GM18951 (cell line): Measurements from ENCODE around the gene CLTRN.
"Not testable (repeated sequence)": the region's sequence is repeated elsewhere in the genome, so short reads cannot be mapped to it uniquely, and the experiment has no call there.

Experiments used
- POLR2A ChIP-seq: IDR thresholded peaks from 4 replicates; pipeline ENCODE4 v1.6.1; 2011; ENCODE audit warnings: mild to moderate bottlenecking; ENCODE audit not compliant: insufficient read length, insufficient read depth; ENCODE audit errors: extremely low read depth
- in situ Hi-C: fragments of 300-500 bp; cut with MboI; formaldehyde crosslinking; loops from one replicate; pipeline ENCODE4 v1.12.0; 2022; ENCODE audit warnings: low sequenced_read_pairs, mixed read lengths, inconsistent platforms; ENCODE audit not compliant: unreplicated experiment

Gene CLTRN

DNA sequence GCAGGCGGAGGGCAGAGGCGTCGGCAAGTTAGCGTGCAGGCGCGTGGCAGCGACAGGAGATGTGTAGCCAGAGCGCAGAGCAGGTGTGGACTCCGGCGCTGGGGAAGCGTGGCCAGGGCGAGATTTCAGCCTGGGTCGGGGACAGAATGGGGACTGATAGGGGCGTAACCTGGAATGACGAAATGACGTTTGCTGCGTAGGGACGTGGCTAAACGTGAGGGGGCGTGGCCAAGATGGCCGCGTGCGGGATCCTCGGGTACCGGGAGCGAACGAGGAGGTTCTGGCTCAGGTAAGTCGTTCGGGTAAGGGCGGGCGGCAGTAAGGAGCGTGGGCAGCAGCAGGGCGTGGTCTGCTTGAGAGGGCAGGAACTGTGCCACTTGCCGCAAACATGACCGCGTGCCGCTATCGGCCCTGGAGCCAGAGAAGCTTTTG, 10.9 kb upstream of the CLTRN start:
- in situ Hi-C loops, result no loop called here
- peak; percentile 62 for TF ChIP-seq POLR2A

DNA sequence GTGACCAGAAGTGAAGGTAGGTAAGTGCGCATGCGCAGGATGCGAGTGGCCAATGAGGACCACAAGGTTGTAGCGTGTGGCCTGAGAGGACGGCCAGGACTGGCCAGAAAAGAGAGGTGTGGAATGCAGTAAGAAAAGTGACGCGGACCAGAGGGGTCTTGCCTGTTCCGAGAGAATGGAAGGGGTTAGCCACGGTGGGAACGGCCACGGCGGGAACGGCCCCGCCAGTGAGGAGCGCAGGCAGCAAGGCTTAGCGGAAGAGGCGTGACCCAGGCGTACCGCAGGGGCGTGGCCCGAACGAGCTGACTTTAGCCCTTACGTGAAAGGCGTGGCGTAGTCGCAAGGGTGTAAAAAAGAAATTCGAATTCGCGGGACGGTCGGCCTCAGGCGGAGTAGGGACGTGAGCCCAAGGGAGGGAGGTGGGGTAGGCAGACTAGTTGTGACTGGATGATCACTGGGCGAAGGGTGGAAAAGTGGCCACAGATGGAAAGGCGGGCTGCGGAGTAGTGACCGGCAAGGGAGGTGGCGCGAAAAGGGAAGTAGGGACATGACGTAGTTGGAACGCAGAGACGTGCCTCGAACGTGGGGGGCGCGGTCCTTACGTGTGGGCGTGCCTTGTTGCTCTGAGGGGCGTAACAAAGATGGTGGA, 10.4 kb upstream of the CLTRN start:
- TF ChIP-seq POLR2A, result peak; percentile 77
- in situ Hi-C loops, result no loop called here

DNA sequence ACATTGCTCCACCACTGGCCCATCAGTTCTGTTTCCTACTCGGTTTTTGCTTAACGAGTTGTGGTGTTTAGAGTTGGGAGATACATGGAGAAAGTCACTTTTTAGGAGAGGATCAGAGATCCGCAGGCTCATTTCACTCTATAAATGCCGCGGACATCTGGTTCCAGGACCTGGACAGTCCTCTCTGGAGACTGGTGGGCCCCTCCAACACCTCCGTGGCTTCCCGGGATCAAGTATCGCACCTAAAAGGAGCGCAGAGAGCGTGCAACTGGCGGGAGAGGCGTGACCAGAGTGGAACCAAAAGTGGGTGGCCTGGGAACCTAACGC, 9.9 kb upstream of the CLTRN start:
- TF ChIP-seq POLR2A, result no peak
- in situ Hi-C loops, result no loop called here

DNA sequence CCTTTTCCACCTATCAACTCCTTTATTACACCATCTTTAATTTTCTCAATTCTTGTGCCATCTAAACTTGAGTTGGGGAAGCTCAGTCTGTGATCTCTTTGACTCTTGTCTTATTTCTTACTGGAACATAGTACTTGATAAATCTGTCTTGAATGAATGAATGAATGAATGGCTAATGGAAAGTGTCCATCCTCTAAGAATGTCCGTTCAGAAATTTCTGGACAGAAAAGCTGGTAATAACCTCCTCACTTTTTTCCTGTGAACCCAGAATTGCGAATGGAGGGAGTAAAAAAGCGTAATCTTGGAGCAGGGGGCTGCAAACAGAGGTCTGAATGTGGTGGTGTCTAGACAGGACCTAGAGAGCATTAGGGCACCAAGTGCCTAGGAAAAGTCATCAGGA, 9.4 kb upstream of the CLTRN start:
- TF ChIP-seq POLR2A, result no peak
- in situ Hi-C loops, result no loop called here

DNA sequence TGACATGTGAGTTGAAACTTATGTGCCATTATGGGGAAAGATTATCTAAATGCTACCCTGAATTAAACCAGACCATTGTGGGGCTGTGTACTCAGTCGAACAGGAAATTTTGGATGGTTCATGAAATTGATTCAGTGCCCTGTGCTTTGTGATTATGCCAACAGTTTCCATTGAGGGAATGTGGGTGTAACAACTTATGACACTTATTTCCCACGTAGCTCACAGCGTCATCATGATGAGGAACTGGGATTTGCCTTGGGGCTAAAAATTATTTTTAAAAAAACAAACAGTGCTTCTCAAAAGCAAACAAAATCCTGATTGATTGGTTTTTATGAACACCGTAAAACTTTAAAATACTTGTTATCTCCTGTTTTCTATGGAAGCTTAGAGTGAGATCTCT, 8.3 kb upstream of the CLTRN start:
- in situ Hi-C loops, result no loop called here

DNA sequence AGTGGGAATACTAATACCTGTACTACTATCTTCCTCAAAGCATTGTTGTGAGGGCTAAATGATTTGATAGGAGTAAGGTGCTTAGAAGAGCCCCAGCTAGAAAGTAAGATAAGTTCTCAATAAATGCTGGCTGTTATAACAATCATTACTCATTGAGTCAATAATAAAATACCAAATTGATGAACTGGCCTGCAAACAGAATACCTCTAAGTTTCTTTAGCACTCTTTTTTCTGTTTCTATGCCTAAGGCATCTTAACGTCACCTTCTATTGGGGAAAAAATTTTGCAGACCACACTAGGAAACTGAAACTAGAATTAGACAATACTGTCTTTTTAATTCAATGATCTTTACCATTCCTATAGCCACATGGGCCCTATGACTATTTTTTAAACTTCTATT, 1.2 kb downstream of the CLTRN start:
- in situ Hi-C loops, result no loop called here
- TF ChIP-seq POLR2A, result no peak

More for the DNA sequence above, 8.3 kb upstream of the CLTRN start:
- no peak for TF ChIP-seq POLR2A

DNA sequence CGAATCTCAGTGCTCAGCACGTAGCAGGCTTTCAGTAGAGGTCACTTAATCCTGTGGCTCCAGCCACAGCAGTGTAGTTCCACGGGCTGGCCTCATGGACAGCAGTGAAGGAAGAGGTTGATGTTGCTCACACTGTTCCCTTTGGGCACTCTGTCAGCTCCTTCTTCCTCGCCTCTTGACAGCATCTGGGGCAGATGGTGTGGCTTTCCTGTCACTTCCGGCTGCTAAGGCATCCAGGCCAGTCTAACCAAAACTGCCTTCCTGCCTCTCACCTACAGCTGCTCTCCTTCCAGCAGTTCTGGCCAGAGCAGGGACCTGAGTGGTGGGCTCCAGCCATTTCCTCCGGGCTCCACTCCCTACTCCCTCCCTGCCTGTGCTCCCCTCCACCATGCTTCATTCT, 9.8 kb downstream of the CLTRN start:
- in situ Hi-C loops, result not testable (repeated sequence)

DNA sequence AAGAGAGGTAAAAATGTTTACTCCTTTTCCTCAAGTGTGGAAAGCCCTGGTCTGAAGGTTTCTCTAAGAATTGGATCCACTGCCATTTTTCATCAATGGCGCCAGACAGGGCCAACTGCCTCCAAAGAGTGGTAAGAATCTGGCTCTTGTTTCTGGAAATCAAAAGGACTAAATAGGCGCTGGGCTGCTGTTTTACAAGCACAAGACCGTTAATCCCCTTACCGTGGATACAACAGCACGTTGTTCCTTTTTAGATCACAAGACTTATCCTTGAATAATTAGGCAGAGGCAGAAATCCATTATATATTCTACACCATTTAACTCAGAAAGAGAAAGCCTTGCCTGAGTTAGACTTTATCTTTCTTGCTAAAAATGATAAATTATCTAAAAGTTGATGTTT, 10.6 kb downstream of the CLTRN start:
- TF ChIP-seq POLR2A, result no peak
- in situ Hi-C loops, result no loop called here

DNA sequence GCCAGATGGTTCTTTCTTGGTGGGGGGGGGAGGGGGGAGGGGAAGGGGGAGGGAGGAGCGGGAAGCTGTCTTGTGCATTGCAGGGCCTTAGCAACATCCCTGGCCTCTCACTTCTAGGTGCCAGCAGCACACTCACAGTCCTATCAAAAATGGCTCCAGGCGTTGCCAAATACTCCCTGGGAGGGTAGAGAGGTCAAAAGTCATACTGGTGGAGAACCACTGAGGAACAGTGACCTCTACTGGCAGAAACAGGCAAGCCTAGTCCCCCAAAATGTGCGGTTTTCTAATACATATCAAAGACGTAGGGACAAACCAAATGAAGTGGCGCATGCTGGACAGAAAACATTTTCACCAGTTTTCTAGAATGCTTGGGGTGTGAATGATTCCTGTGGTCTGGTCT, 17.1 kb downstream of the CLTRN start:
- in situ Hi-C loops, result not testable (repeated sequence)

DNA sequence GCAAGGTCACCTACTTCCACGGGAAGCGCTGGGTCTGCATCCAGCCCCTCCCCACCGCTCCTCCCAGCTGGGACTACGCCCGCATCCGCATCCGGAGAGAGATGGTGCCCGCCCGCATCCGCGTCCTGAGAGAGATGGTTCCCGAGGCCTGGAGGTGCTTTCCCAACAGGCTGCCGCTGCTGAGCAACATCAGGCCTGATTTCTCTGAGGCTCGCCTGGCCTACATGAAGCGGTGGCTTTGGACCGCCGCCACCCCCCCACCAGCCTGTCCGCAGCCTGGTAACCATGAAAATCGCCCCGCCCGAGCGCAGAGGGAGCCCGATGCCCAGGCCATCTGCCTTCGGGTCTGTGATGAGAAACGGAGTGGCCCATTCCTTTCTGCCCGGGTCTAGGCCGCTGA, 18.1 kb downstream of the CLTRN start:
- no peak for TF ChIP-seq POLR2A
- in situ Hi-C loops, result no loop called here

DNA sequence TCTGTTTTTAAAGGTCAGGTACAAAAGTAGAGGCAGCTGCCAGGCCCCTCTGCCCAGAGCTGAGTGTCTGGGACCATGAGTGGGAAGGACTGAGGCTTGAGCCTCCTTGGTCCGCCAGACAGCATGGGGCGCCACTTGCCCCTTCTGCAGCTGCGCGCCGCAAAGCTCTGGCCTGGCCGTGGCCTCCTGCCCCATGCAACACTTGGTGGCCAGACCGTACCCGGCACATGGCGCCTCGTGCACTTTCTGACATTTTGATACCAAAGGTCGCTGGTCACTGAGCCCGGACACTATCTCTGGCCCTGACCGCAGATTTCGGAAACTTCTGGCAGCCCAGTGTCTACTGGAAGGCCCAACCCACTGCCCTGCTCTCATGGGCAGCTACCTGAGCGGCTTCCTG, 18.6 kb downstream of the CLTRN start:
- in situ Hi-C loops, result no loop called here
- TF ChIP-seq POLR2A, result no peak

DNA sequence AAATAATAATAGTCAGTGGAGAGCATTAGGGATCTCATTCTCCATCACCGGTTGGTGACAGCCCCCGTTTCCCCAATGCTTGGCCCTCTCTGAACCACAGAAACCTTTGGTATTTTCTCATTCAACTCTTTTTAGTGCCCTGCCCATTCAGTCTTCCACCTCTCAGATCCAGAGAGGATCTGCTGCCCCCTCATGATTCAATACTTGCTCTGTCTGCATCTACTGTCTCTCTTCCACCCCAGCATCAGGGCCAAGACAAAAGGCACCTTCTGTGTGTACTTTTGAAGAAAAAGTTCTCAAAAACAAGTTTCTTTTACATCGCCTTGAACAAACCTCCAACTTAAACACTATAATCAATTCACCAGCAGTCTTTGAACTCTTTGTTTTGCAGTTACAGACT, 19.3 kb downstream of the CLTRN start:
- TF ChIP-seq POLR2A, result no peak
- in situ Hi-C loops, result no loop called here

DNA sequence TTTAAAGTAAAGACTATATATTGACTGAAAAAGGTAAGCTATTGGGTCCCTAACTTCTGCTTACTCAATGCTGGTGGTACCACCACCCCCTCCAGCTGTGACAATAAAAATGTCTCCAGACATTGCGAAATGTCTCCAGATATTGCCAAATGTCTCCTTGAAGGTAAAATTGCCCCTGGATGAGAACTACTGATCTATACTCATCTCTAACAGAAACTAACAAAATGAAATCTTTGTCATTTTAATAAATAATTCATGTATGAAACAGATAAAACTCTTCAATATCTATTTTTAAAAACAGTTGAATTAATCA, 20.1 kb downstream of the CLTRN start:
- in situ Hi-C loops, result no loop called here
- TF ChIP-seq POLR2A, result no peak

DNA sequence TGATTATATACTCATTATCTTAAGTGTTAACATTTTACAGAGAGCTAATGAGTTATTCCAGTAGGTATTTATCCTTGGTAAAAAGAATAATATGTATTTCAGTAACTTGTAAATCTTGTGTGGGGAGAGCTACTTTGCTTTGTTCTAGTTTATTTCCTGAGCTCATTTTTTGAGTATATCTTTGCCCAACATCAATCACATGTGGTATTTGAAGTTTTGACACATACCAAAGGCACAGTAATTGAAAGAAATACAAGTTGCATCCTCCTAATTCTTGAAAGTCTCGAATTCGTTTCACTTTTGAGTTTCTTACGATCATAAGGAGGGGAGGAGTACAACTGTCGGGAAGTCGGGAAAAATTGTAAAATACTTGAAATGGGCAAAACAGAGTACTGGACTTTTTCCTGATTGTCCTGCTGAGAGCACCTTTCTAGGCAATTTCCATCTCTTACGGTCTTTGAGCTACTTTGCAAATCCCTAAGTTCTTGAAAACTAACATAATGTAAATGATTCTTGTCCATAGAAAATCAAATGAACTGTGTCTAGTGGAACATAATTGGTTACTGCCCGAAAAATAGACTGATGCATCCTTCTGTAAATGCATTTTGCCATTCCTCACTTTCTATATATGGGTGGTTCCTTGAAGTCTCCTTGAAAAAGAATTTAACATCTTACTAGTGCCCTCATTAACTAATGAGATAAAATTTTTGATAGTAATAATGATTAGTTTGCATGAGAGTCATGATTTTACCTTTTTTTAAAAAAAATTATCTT, 20.6 kb downstream of the CLTRN start:
- in situ Hi-C loops, result no loop called here
- no peak for TF ChIP-seq POLR2A

DNA sequence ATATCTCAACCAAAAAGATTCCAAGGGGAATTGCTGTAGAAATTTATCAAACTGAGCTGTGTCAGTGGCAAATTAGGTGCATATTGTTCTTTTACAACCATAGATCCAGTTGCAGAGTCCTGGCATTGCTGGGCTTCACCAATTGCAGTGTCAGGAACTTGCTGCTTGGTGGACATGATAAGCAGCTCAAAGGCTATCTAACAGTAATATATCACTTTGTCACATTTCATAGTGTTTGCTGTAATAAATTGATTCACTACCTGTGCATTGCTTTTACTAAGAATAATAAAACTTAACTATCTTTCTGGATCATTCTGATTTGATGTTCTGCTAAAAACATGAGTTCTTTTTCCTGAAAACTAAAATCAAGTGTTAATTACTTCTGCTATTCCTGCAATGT, 33.0 kb downstream of the CLTRN start:
- no peak for TF ChIP-seq POLR2A
- in situ Hi-C loops, result no loop called here
